M059J (cell line): ENCODE results near the gene NBEA. TPM values are rescaled to one million over a fixed set of nuclear protein-coding genes. Genes with fewer than 3 reads are reported as not detected.
"Not testable (repeated sequence)": the region's sequence is repeated elsewhere in the genome, so short reads cannot be mapped to it uniquely, and the experiment has no call there.

Experiments
- DNase-seq: peaks from one replicate; pipeline ENCODE4 v3.0.0-alpha.2; 2012; ENCODE audit warnings: low read depth
- total RNA-seq: library from RNA; depleted of rRNA; stranded (reverse); fragments of >200 nt; shearing (Covaris generic); gene quantifications from 2 replicates; pipeline ENCODE4 v1.2.3, GENCODE V29; 2014

The NBEA gene
- total RNA-seq, 1 experiment from 2014 or later, result 6.4 TPM

GRCh38 chr13:35058585-35058984 lies 116.5 kb downstream of the NBEA start:
- not testable (repeated sequence) for DNase-seq

GRCh38 chr13:35086667-35087066 lies 144.6 kb downstream of the NBEA start:
- peak; percentile 43 for DNase-seq

- no peak for DNase-seq
Observed at GRCh38 chr13:35092251-35092650, 150.2 kb downstream of the NBEA start.

GRCh38 chr13:35092751-35093150 lies 150.7 kb downstream of the NBEA start:
- DNase-seq, result no peak

- no peak for DNase-seq
Observed at GRCh38 chr13:35093356-35093755, 151.3 kb downstream of the NBEA start.

- peak; percentile 0 for DNase-seq
Observed at GRCh38 chr13:35106771-35107170, 164.7 kb downstream of the NBEA start.

GRCh38 chr13:35107535-35107934 lies 165.5 kb downstream of the NBEA start:
- no peak for DNase-seq

- DNase-seq, result not testable (repeated sequence)
Observed at GRCh38 chr13:35113612-35114011, 171.5 kb downstream of the NBEA start.

GRCh38 chr13:35127466-35127865 lies 185.4 kb downstream of the NBEA start:
- no peak for DNase-seq

GRCh38 chr13:35129500-35129899 lies 187.4 kb downstream of the NBEA start:
- no peak for DNase-seq

- DNase-seq, result no peak
Observed at GRCh38 chr13:35131471-35131870, 189.4 kb downstream of the NBEA start.

- peak; percentile 3 for DNase-seq
Observed at GRCh38 chr13:35136585-35136984, 194.5 kb downstream of the NBEA start.

- peak; percentile 55 for DNase-seq
Observed at GRCh38 chr13:35139591-35139990, 197.5 kb downstream of the NBEA start.

GRCh38 chr13:35140321-35140720 lies 198.3 kb downstream of the NBEA start:
- DNase-seq, result no peak

- no peak for DNase-seq
Observed at GRCh38 chr13:35140831-35141230, 198.8 kb downstream of the NBEA start.

- no peak for DNase-seq
Observed at GRCh38 chr13:35143123-35143522, 201.1 kb downstream of the NBEA start.

- peak; percentile 77 for DNase-seq
Observed at GRCh38 chr13:35144166-35144890, 202.3 kb downstream of the NBEA start.

- no peak for DNase-seq
Observed at GRCh38 chr13:35146686-35147085, 204.6 kb downstream of the NBEA start.

- peak; percentile 58 for DNase-seq
Observed at GRCh38 chr13:35157143-35157755, 215.2 kb downstream of the NBEA start.

GRCh38 chr13:35159041-35159440 lies 217.0 kb downstream of the NBEA start:
- DNase-seq, result no peak

- no peak for DNase-seq
Observed at GRCh38 chr13:35160896-35161295, 218.8 kb downstream of the NBEA start.

- no peak for DNase-seq
Observed at GRCh38 chr13:35162420-35162819, 220.3 kb downstream of the NBEA start.

- no peak for DNase-seq
Observed at GRCh38 chr13:35163674-35164073, 221.6 kb downstream of the NBEA start.
